ENCODE results near the gene RND1. TPM values are rescaled to one million over a fixed set of nuclear protein-coding genes. Genes with fewer than 3 reads are reported as not detected.

The RND1 gene
- total and polyA plus RNA-seq, 2 of the 13 experiments (the other 11 are each of a cell fraction or from before 2014, with no cell fraction given): 1.8 to 1.9 TPM

DNA sequence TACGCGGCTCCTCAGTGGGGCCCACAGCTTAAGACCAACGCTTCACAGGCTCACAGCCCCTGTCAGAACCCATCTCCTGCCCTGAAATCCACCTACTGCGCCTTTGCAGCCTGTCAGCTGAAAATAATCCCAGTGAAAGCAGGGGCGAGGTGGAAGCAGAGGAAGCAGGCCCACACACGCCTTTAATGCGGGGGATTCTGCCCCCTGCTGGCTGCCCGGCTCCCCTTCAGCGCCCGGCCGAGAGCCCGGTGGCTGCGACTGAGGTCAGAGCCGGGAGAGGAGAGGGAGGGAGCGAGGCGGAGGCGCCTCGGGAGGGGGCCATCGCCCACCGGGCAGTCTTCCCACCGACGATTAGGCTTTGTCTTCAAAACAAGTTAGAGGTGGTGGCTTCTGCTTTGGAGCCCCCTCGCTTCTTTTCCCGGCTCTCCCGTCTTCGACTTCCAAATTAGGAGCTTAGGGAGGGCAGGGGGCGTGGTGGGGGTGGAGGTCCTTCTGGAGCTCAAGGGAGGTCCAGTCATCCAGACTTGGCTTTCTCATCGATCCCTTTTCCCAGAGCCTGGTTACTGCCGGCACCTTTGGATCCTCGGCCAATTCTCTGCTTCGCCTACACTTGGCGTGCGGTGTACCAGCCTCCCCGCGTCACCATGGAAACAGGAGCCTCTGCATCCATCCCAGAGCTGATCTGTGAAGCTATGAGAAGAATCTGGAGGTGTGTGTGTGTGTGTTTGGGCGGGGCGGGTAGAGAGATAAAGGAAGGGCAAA, 25.2 kb upstream of the RND1 start (continued):
- TF ChIP-seq, protein P1, sequence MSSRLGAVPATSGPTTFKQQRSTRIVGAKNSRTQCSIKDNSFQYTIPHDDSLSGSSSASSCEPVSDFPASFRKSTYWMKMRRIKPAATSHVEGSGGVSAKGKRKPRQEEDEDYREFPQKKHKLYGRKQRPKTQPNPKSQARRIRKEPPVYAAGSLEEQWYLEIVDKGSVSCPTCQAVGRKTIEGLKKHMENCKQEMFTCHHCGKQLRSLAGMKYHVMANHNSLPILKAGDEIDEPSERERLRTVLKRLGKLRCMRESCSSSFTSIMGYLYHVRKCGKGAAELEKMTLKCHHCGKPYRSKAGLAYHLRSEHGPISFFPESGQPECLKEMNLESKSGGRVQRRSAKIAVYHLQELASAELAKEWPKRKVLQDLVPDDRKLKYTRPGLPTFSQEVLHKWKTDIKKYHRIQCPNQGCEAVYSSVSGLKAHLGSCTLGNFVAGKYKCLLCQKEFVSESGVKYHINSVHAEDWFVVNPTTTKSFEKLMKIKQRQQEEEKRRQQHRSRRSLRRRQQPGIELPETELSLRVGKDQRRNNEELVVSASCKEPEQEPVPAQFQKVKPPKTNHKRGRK (CRISPR knock-in tag; IDR thresholded peaks at IDR 0.05): no peak
- TF ChIP-seq, protein P2, sequence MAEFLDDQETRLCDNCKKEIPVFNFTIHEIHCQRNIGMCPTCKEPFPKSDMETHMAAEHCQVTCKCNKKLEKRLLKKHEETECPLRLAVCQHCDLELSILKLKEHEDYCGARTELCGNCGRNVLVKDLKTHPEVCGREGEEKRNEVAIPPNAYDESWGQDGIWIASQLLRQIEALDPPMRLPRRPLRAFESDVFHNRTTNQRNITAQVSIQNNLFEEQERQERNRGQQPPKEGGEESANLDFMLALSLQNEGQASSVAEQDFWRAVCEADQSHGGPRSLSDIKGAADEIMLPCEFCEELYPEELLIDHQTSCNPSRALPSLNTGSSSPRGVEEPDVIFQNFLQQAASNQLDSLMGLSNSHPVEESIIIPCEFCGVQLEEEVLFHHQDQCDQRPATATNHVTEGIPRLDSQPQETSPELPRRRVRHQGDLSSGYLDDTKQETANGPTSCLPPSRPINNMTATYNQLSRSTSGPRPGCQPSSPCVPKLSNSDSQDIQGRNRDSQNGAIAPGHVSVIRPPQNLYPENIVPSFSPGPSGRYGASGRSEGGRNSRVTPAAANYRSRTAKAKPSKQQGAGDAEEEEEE (CRISPR knock-in tag; IDR thresholded peaks at IDR 0.05; ENCODE audit: borderline replicate concordance): no peak
- TF ChIP-seq ZBTB38 (CRISPR knock-in tag; IDR thresholded peaks at IDR 0.05) (no peak), NFE2L2 (IDR thresholded peaks at IDR 0.05; ENCODE audit: low read length) (no peak), ZNF431 (CRISPR knock-in tag; IDR thresholded peaks at IDR 0.05; ENCODE audit: borderline replicate concordance, low read depth) (no peak), ZNF24 (IDR thresholded peaks at IDR 0.05) (no peak), SSRP1 (CRISPR knock-in tag; IDR thresholded peaks at IDR 0.05) (no peak), ZNF143 (CRISPR knock-in tag; IDR thresholded peaks at IDR 0.05) (no peak), ZNF205 (CRISPR knock-in tag; IDR thresholded peaks at IDR 0.05) (no peak), HNF4A (CRISPR knock-in tag; IDR thresholded peaks at IDR 0.05) (no peak), AKAP8 (CRISPR knock-in tag; IDR thresholded peaks at IDR 0.05) (no peak), CENPX (CRISPR knock-in tag; IDR thresholded peaks at IDR 0.05) (no peak), KLF9 (CRISPR knock-in tag; IDR thresholded peaks at IDR 0.05; ENCODE audit: low read depth) (no peak), HOXD1 (CRISPR knock-in tag; IDR thresholded peaks at IDR 0.05) (no peak), ZNF17 (CRISPR knock-in tag; IDR thresholded peaks at IDR 0.05) (no peak), ZNF10 (CRISPR knock-in tag; IDR thresholded peaks at IDR 0.05; ENCODE audit: borderline replicate concordance, low read depth) (no peak), TEAD2 (CRISPR knock-in tag; IDR thresholded peaks at IDR 0.05) (no peak), KDM1A (CRISPR knock-in tag; IDR thresholded peaks at IDR 0.05) (no peak)
- TF ChIP-seq, protein P3, sequence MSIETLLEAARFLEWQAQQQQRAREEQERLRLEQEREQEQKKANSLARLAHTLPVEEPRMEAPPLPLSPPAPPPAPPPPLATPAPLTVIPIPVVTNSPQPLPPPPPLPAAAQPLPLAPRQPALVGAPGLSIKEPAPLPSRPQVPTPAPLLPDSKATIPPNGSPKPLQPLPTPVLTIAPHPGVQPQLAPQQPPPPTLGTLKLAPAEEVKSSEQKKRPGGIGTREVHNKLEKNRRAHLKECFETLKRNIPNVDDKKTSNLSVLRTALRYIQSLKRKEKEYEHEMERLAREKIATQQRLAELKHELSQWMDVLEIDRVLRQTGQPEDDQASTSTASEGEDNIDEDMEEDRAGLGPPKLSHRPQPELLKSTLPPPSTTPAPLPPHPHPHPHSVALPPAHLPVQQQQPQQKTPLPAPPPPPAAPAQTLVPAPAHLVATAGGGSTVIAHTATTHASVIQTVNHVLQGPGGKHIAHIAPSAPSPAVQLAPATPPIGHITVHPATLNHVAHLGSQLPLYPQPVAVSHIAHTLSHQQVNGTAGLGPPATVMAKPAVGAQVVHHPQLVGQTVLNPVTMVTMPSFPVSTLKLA (IDR thresholded peaks at IDR 0.05): no peak
- TF ChIP-seq, protein P4, sequence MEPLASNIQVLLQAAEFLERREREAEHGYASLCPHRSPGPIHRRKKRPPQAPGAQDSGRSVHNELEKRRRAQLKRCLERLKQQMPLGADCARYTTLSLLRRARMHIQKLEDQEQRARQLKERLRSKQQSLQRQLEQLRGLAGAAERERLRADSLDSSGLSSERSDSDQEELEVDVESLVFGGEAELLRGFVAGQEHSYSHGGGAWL (CRISPR knock-in tag; IDR thresholded peaks at IDR 0.05): 0 out of 2 replicates have a peak, but pooled peaks have one; percentile 27
- TF ChIP-seq, protein P5, sequence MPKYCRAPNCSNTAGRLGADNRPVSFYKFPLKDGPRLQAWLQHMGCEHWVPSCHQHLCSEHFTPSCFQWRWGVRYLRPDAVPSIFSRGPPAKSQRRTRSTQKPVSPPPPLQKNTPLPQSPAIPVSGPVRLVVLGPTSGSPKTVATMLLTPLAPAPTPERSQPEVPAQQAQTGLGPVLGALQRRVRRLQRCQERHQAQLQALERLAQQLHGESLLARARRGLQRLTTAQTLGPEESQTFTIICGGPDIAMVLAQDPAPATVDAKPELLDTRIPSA (CRISPR knock-in tag; IDR thresholded peaks at IDR 0.05; ENCODE audit: borderline replicate concordance): no peak
- TF ChIP-seq, protein P6, sequence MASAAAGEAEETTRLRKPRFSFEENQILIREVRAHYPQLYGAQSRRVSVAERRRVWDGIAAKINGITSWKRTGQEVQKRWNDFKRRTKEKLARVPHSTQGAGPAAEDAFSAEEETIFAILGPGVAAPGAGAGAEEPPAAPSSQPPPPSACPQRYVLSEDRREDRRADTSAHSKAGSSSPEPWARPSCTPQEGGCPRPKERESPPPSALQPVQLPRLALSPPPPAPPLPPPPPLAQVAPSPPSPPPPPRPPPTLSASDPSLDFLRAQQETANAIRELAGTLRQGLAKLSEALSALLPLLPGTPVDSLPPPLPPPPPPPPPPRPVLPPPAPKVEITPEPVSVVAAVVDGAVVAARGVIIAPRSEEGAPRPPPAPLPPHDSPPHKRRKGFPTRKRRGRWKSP (CRISPR knock-in tag; IDR thresholded peaks at IDR 0.05): no peak
- TF ChIP-seq, protein P7, sequence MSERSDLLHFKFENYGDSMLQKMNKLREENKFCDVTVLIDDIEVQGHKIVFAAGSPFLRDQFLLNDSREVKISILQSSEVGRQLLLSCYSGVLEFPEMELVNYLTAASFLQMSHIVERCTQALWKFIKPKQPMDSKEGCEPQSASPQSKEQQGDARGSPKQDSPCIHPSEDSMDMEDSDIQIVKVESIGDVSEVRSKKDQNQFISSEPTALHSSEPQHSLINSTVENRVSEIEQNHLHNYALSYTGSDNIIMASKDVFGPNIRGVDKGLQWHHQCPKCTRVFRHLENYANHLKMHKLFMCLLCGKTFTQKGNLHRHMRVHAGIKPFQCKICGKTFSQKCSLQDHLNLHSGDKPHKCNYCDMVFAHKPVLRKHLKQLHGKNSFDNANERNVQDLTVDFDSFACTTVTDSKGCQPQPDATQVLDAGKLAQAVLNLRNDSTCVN (CRISPR knock-in tag; IDR thresholded peaks at IDR 0.05; ENCODE audit: borderline replicate concordance): no peak

All from HepG2 (cell line).